ENCODE data around the gene RAB40B. TPM values are rescaled to one million over a fixed set of nuclear protein-coding genes. Genes with fewer than 3 reads are reported as not detected.

RAB40B gene
- total and polyA plus RNA-seq, 2 experiments from 2014 or later, result 20.0 to 27.8 TPM

GRCh38 chr17:82681547-82681946, 17.0 kb downstream of the RAB40B start:
- Histone ChIP-seq H3K27me3 (no peaks in the 10 kb centered on the region), H4K20me1 (ENCODE audit: insufficient read depth, poor library complexity, severe bottlenecking) (no peaks in the 10 kb centered on the region), H3K4me2 (no peak overlapping the region), H3K36me3 (replicated peaks; ENCODE audit: insufficient read depth, low read depth) (no peaks in the 10 kb centered on the region), H3K4me3 (no peak overlapping the region), H3K27ac (no peak overlapping the region), H3K9me2 (replicated peaks; ENCODE audit: insufficient read depth) (no peaks in the 10 kb centered on the region), H2AFZ (no peak overlapping the region), H3K9me3 (ENCODE audit: low read depth) (no peaks in the 10 kb centered on the region), H3K79me2 (peaks cover 4% of the 10 kb centered on the region), H3K4me1 (ENCODE audit: insufficient read depth) (peaks cover 6% of the 10 kb centered on the region)
- TF ChIP-seq EZH2 (IDR thresholded peaks at IDR 0.05; ENCODE audit: borderline replicate concordance) (no peak), CTCF (IDR thresholded peaks at IDR 0.05; ENCODE audit: poor library complexity) (no peak), EZH2phosphoT487 (IDR thresholded peaks at IDR 0.05; ENCODE audit: low read depth, severe bottlenecking, unreplicated experiment) (no peak)
- WGBS (ENCODE audit: low lambda C conversion rate, missing lambda C conversion rate), result 95% methylated on average over 3 of the region's 3 CpGs
- DNase-seq (ENCODE audit: low spot score), result no peak

- WGBS (ENCODE audit: low lambda C conversion rate, missing lambda C conversion rate), result 85% methylated on average over 27 of the region's 28 CpGs
These were observed 18.7 kb downstream of the RAB40B start for GRCh38 chr17:82679586-82680465.

GRCh38 chr17:82678265-82678891, 20.1 kb downstream of the RAB40B start:
- H3K79me2 ChIP-seq, result peaks cover 4% of the 10 kb centered on the region
- no peak for DNase-seq (ENCODE audit: low spot score)
- no peak overlapping the region for H2AFZ ChIP-seq
- WGBS (ENCODE audit: low lambda C conversion rate, missing lambda C conversion rate), result 89% methylated on average over 14 of the region's 14 CpGs
- H3K4me2 ChIP-seq, result no peak overlapping the region
- H3K27me3 ChIP-seq, result no peaks in the 10 kb centered on the region
- H4K20me1 ChIP-seq (ENCODE audit: insufficient read depth, poor library complexity, severe bottlenecking), result no peaks in the 10 kb centered on the region
- H3K4me3 ChIP-seq, result no peak overlapping the region
- H3K36me3 ChIP-seq (replicated peaks; ENCODE audit: insufficient read depth, low read depth), result no peaks in the 10 kb centered on the region
- no peaks in the 10 kb centered on the region for H3K9me2 ChIP-seq (replicated peaks; ENCODE audit: insufficient read depth)
- TF ChIP-seq EZH2 (IDR thresholded peaks at IDR 0.05; ENCODE audit: borderline replicate concordance) (no peak), CTCF (IDR thresholded peaks at IDR 0.05; ENCODE audit: poor library complexity) (no peak), EZH2phosphoT487 (IDR thresholded peaks at IDR 0.05; ENCODE audit: low read depth, severe bottlenecking, unreplicated experiment) (no peak)
- no peaks in the 10 kb centered on the region for H3K4me1 ChIP-seq (ENCODE audit: insufficient read depth)
- H3K9me3 ChIP-seq (ENCODE audit: low read depth), result no peaks in the 10 kb centered on the region
- no peak overlapping the region for H3K27ac ChIP-seq

More at GRCh38 chr17:82679586-82680465, 18.7 kb downstream of the RAB40B start:
- H3K27me3 ChIP-seq, result no peaks in the 10 kb centered on the region
- H3K9me3 ChIP-seq (ENCODE audit: low read depth), result no peaks in the 10 kb centered on the region
- no peak overlapping the region for H3K4me2 ChIP-seq
- H3K79me2 ChIP-seq, result peaks cover 4% of the 10 kb centered on the region
- H3K4me1 ChIP-seq (ENCODE audit: insufficient read depth), result peaks cover 5% of the 10 kb centered on the region
- H4K20me1 ChIP-seq (ENCODE audit: insufficient read depth, poor library complexity, severe bottlenecking), result no peaks in the 10 kb centered on the region
- H3K27ac ChIP-seq, result no peak overlapping the region
- DNase-seq (ENCODE audit: low spot score), result no peak
- TF ChIP-seq EZH2 (IDR thresholded peaks at IDR 0.05; ENCODE audit: borderline replicate concordance) (no peak), CTCF (IDR thresholded peaks at IDR 0.05; ENCODE audit: poor library complexity) (no peak), EZH2phosphoT487 (IDR thresholded peaks at IDR 0.05; ENCODE audit: low read depth, severe bottlenecking, unreplicated experiment) (no peak)
- no peak overlapping the region for H3K4me3 ChIP-seq
- H3K36me3 ChIP-seq (replicated peaks; ENCODE audit: insufficient read depth, low read depth), result no peaks in the 10 kb centered on the region
- no peaks in the 10 kb centered on the region for H3K9me2 ChIP-seq (replicated peaks; ENCODE audit: insufficient read depth)
- H2AFZ ChIP-seq, result no peak overlapping the region

Data from hepatocyte (in vitro differentiated cells).